Measurements from ENCODE around the gene JADE1.

The JADE1 gene

GRCh38 chr4:128780688-128781087 is 28.8 kb upstream of the JADE1 start:
- Histone ChIP-seq H4K12ac (ENCODE audit: low read depth, low read length) (no peak overlapping the region), H2BK12ac (ENCODE audit: low read length) (no peak overlapping the region)

GRCh38 chr4:128782076-128782715 is 27.3 kb upstream of the JADE1 start:
- H4K8ac ChIP-seq (ENCODE audit: low read depth, low read length), result no peak overlapping the region
- H3K36me3 ChIP-seq (ENCODE audit: control insufficient read depth in 1 of 2, insufficient read depth in 2 of 2, low read length in 2 of 2), result no peaks in the 10 kb centered on the region
- H3K4ac ChIP-seq (ENCODE audit: low read depth, low read length), result no peak overlapping the region
- no peak overlapping the region for H3K4me3 ChIP-seq (ENCODE audit: low read depth, low read length)
- H3K9me3 ChIP-seq (ENCODE audit: insufficient read depth, low read depth, low read length), result no peaks in the 10 kb centered on the region
- H3K27me3 ChIP-seq (ENCODE audit: insufficient read depth, low read length), result no peaks in the 10 kb centered on the region
- H2BK120ac ChIP-seq (ENCODE audit: insufficient read depth, low read length, poor library complexity), result no peak overlapping the region
- no peak overlapping the region for H3K23ac ChIP-seq (ENCODE audit: low read length)
- H2BK5ac ChIP-seq (ENCODE audit: low read depth, low read length, poor library complexity), result no peak overlapping the region
- no peak overlapping the region for H4K91ac ChIP-seq (ENCODE audit: low read depth, low read length)
- H3K79me1 ChIP-seq (ENCODE audit: low read length), result no peaks in the 10 kb centered on the region
- H2AFZ ChIP-seq (ENCODE audit: insufficient read depth, low read length, poor library complexity), result no peak overlapping the region
- H3K18ac ChIP-seq (ENCODE audit: low read length), result no peak overlapping the region
- DNase-seq, result peak in 1 of 2 donors; percentile 34
- WGBS (ENCODE audit: extremely low coverage, insufficient coverage, insufficient read length), result no CpG with 5 or more reads among the region's 3 CpGs
- H3K27ac ChIP-seq (ENCODE audit: low read depth, low read length), result no peak overlapping the region
- no peak overlapping the region for H2BK12ac ChIP-seq (ENCODE audit: low read length)
- no peak overlapping the region for H4K12ac ChIP-seq (ENCODE audit: low read depth, low read length)
- no peaks in the 10 kb centered on the region for H3K79me2 ChIP-seq (ENCODE audit: control insufficient read depth, insufficient read depth, low read length, poor library complexity)
- H3K14ac ChIP-seq (ENCODE audit: low read length), result no peak overlapping the region
- H3K4me1 ChIP-seq (ENCODE audit: control insufficient read depth in 1 of 2, insufficient read depth in 2 of 2, low read length in 2 of 2), result no peaks in the 10 kb centered on the region
- no peak overlapping the region for H3K4me2 ChIP-seq (ENCODE audit: low read length)
- no peak overlapping the region for H2AK5ac ChIP-seq (ENCODE audit: low read length)
- H3K9ac ChIP-seq (ENCODE audit: low read length), result no peak overlapping the region

More at GRCh38 chr4:128780688-128781087, 28.8 kb upstream of the JADE1 start:
- Histone ChIP-seq H3K9ac (ENCODE audit: low read length) (no peak overlapping the region), H3K23ac (ENCODE audit: low read length) (no peak overlapping the region), H3K27ac (ENCODE audit: low read depth, low read length) (no peak overlapping the region), H2BK120ac (ENCODE audit: insufficient read depth, low read length, poor library complexity) (no peak overlapping the region), H3K27me3 (ENCODE audit: insufficient read depth, low read length) (no peaks in the 10 kb centered on the region), H4K91ac (ENCODE audit: low read depth, low read length) (no peak overlapping the region), H3K4me2 (ENCODE audit: low read length) (no peak overlapping the region), H3K4me3 (ENCODE audit: low read depth, low read length) (no peak overlapping the region), H3K18ac (ENCODE audit: low read length) (no peak overlapping the region), H3K36me3 (ENCODE audit: control insufficient read depth in 1 of 2, insufficient read depth in 2 of 2, low read length in 2 of 2) (no peaks in the 10 kb centered on the region), H3K79me1 (ENCODE audit: low read length) (peaks cover 2% of the 10 kb centered on the region), H2AK5ac (ENCODE audit: low read length) (no peak overlapping the region), H3K14ac (ENCODE audit: low read length) (no peak overlapping the region), H2AFZ (ENCODE audit: insufficient read depth, low read length, poor library complexity) (no peak overlapping the region), H3K4me1 (ENCODE audit: control insufficient read depth in 1 of 2, insufficient read depth in 2 of 2, low read length in 2 of 2) (peaks cover 0 to 2% of the 10 kb centered on the region in 2 experiments), H3K9me3 (ENCODE audit: insufficient read depth, low read depth, low read length) (no peaks in the 10 kb centered on the region), H2BK5ac (ENCODE audit: low read depth, low read length, poor library complexity) (no peak overlapping the region), H4K8ac (ENCODE audit: low read depth, low read length) (no peak overlapping the region), H3K4ac (ENCODE audit: low read depth, low read length) (no peak overlapping the region), H3K79me2 (ENCODE audit: control insufficient read depth, insufficient read depth, low read length, poor library complexity) (no peaks in the 10 kb centered on the region)
- no CpG with 5 or more reads among the region's 1 CpG for WGBS (ENCODE audit: extremely low coverage, insufficient coverage, insufficient read length)
- DNase-seq, result no peak

- no peak overlapping the region for H4K91ac ChIP-seq (ENCODE audit: low read depth, low read length)
- DNase-seq, result peak; percentile 27 to 42
- no peak overlapping the region for H2BK120ac ChIP-seq (ENCODE audit: insufficient read depth, low read length, poor library complexity)
- no peak overlapping the region for H2BK5ac ChIP-seq (ENCODE audit: low read depth, low read length, poor library complexity)
- no peaks in the 10 kb centered on the region for H3K36me3 ChIP-seq (ENCODE audit: control insufficient read depth in 1 of 2, insufficient read depth in 2 of 2, low read length in 2 of 2)
- H3K27me3 ChIP-seq (ENCODE audit: insufficient read depth, low read length), result no peaks in the 10 kb centered on the region
- H3K14ac ChIP-seq (ENCODE audit: low read length), result no peak overlapping the region
- no peak overlapping the region for H3K18ac ChIP-seq (ENCODE audit: low read length)
- H3K4me3 ChIP-seq (ENCODE audit: low read depth, low read length), result no peak overlapping the region
- H3K79me1 ChIP-seq (ENCODE audit: low read length), result no peaks in the 10 kb centered on the region
- H3K4me2 ChIP-seq (ENCODE audit: low read length), result no peak overlapping the region
- H3K27ac ChIP-seq (ENCODE audit: low read depth, low read length), result no peak overlapping the region
- H3K9me3 ChIP-seq (ENCODE audit: insufficient read depth, low read depth, low read length), result no peaks in the 10 kb centered on the region
- no peak overlapping the region for H4K12ac ChIP-seq (ENCODE audit: low read depth, low read length)
- WGBS (ENCODE audit: extremely low coverage, insufficient coverage, insufficient read length), result no CpG with 5 or more reads among the region's 12 CpGs
- H3K9ac ChIP-seq (ENCODE audit: low read length), result no peak overlapping the region
- H4K8ac ChIP-seq (ENCODE audit: low read depth, low read length), result no peak overlapping the region
- H3K4ac ChIP-seq (ENCODE audit: low read depth, low read length), result no peak overlapping the region
- H3K4me1 ChIP-seq (ENCODE audit: control insufficient read depth in 1 of 2, insufficient read depth in 2 of 2, low read length in 2 of 2), result no peaks in the 10 kb centered on the region
- H2BK12ac ChIP-seq (ENCODE audit: low read length), result no peak overlapping the region
- no peak overlapping the region for H2AFZ ChIP-seq (ENCODE audit: insufficient read depth, low read length, poor library complexity)
- no peak overlapping the region for H2AK5ac ChIP-seq (ENCODE audit: low read length)
- no peaks in the 10 kb centered on the region for H3K79me2 ChIP-seq (ENCODE audit: control insufficient read depth, insufficient read depth, low read length, poor library complexity)
- H3K23ac ChIP-seq (ENCODE audit: low read length), result no peak overlapping the region
Measured at GRCh38 chr4:128782875-128783614, 26.5 kb upstream of the JADE1 start.

- no peak overlapping the region for H3K4me3 ChIP-seq (ENCODE audit: low read depth, low read length)
- no peak overlapping the region for H3K14ac ChIP-seq (ENCODE audit: low read length)
- H2AFZ ChIP-seq (ENCODE audit: insufficient read depth, low read length, poor library complexity), result no peak overlapping the region
- no CpG with 5 or more reads among the region's 18 CpGs for WGBS (ENCODE audit: extremely low coverage, insufficient coverage, insufficient read length)
- no peak overlapping the region for H4K12ac ChIP-seq (ENCODE audit: low read depth, low read length)
- H3K79me1 ChIP-seq (ENCODE audit: low read length), result peaks cover 2% of the 10 kb centered on the region
- H2BK120ac ChIP-seq (ENCODE audit: insufficient read depth, low read length, poor library complexity), result no peak overlapping the region
- H3K79me2 ChIP-seq (ENCODE audit: control insufficient read depth, insufficient read depth, low read length, poor library complexity), result no peaks in the 10 kb centered on the region
- H3K36me3 ChIP-seq (ENCODE audit: control insufficient read depth in 1 of 2, insufficient read depth in 2 of 2, low read length in 2 of 2), result no peaks in the 10 kb centered on the region
- no peak overlapping the region for H2AK5ac ChIP-seq (ENCODE audit: low read length)
- no peak overlapping the region for H4K91ac ChIP-seq (ENCODE audit: low read depth, low read length)
- H3K4ac ChIP-seq (ENCODE audit: low read depth, low read length), result no peak overlapping the region
- H2BK5ac ChIP-seq (ENCODE audit: low read depth, low read length, poor library complexity), result no peak overlapping the region
- H3K9ac ChIP-seq (ENCODE audit: low read length), result no peak overlapping the region
- peaks cover 2 to 4% of the 10 kb centered on the region in 2 experiments for H3K4me1 ChIP-seq (ENCODE audit: control insufficient read depth in 1 of 2, insufficient read depth in 2 of 2, low read length in 2 of 2)
- no peak overlapping the region for H3K23ac ChIP-seq (ENCODE audit: low read length)
- no peak overlapping the region for H3K18ac ChIP-seq (ENCODE audit: low read length)
- H4K8ac ChIP-seq (ENCODE audit: low read depth, low read length), result no peak overlapping the region
- no peak overlapping the region for H3K27ac ChIP-seq (ENCODE audit: low read depth, low read length)
- H3K27me3 ChIP-seq (ENCODE audit: insufficient read depth, low read length), result no peaks in the 10 kb centered on the region
- H2BK12ac ChIP-seq (ENCODE audit: low read length), result peak overlapping the region; percentile 34
- DNase-seq, result no peak
- H3K9me3 ChIP-seq (ENCODE audit: insufficient read depth, low read depth, low read length), result no peaks in the 10 kb centered on the region
- H3K4me2 ChIP-seq (ENCODE audit: low read length), result no peak overlapping the region
Measured at GRCh38 chr4:128787509-128788311, 21.8 kb upstream of the JADE1 start.

All from trophoblast cell (in vitro differentiated cells and primary cell).